Stomach (tissue), 4 donors: ENCODE results near the gene RPRML.

Experiments
- CTCF ChIP-seq, 7 experiments: fragments of 450-650 bp in 4 of 7; fragments of 200-600 bp in 3 of 7; sonication (generic) in 3 of 7; IDR thresholded peaks; one replicate each; pipeline ENCODE4 v1.5.1; 2016 to 2019; ENCODE audit warnings: antibody characterized with exemption in 7 of 7, control low read depth in 2 of 7, mild to moderate bottlenecking in 1 of 7
- POLR2A ChIP-seq, 4 donors: fragments of 450-650 bp; IDR thresholded peaks; one replicate each; pipeline ENCODE4 v1.6.1; 2016; ENCODE audit warnings: antibody characterized with exemption in 4 of 4, control low read depth in 2 of 4, mild to moderate bottlenecking in 1 of 4, moderate library complexity in 1 of 4
- POLR2AphosphoS5 ChIP-seq, 3 donors: sonication (generic); formaldehyde crosslinking; IDR thresholded peaks; one replicate each; pipeline ENCODE4 v1.6.1; 2016; ENCODE audit warnings: antibody characterized with exemption in 3 of 3

- TF ChIP-seq POLR2A (IDR thresholded peaks at IDR 0.05) (no peak), POLR2AphosphoS5 (IDR thresholded peaks at IDR 0.05) (no peak), CTCF (IDR thresholded peaks at IDR 0.05) (no peak)
Measured at GRCh38 chr17:46976626-46977270, 2.3 kb downstream of the RPRML start.
